ENCODE measurements around the gene C1QTNF8.
"Not testable (repeated sequence)": the region's sequence is repeated elsewhere in the genome, so short reads cannot be mapped to it uniquely, and the experiment has no call there.

C1QTNF8 gene

GRCh38 chr16:1092685-1093283 lies 3.3 kb downstream of the C1QTNF8 start:
- not testable (repeated sequence) for DNase-seq

- no peak for DNase-seq
These were observed 4.0 kb downstream of the C1QTNF8 start for GRCh38 chr16:1091992-1092552.

- no peak for DNase-seq
These were observed 5.1 kb downstream of the C1QTNF8 start for GRCh38 chr16:1090620-1091587.

- DNase-seq = no peak
These were observed 6.0 kb downstream of the C1QTNF8 start for GRCh38 chr16:1089822-1090619.

GRCh38 chr16:1089439-1089821 lies 6.6 kb downstream of the C1QTNF8 start:
- DNase-seq = no peak

GRCh38 chr16:1088295-1089170 lies 7.5 kb downstream of the C1QTNF8 start:
- no peak for DNase-seq

GRCh38 chr16:1086443-1086842 lies 9.6 kb downstream of the C1QTNF8 start:
- not testable (repeated sequence) for DNase-seq

- DNase-seq = no peak
These were observed 11.1 kb downstream of the C1QTNF8 start for GRCh38 chr16:1084971-1085370.

- DNase-seq = no peak
These were observed 12.9 kb downstream of the C1QTNF8 start for GRCh38 chr16:1082952-1083675.

GRCh38 chr16:1082266-1082951 lies 13.6 kb downstream of the C1QTNF8 start:
- DNase-seq = no peak

GRCh38 chr16:1081734-1082265 lies 14.2 kb downstream of the C1QTNF8 start:
- DNase-seq = no peak

- no peak for DNase-seq
These were observed 15.0 kb downstream of the C1QTNF8 start for GRCh38 chr16:1080801-1081733.

GRCh38 chr16:1079786-1080525 lies 16.1 kb downstream of the C1QTNF8 start:
- no peak for DNase-seq

- DNase-seq = no peak
These were observed 16.7 kb downstream of the C1QTNF8 start for GRCh38 chr16:1079341-1079740.

GRCh38 chr16:1078579-1079021 lies 17.4 kb downstream of the C1QTNF8 start:
- DNase-seq = no peak

GRCh38 chr16:1077877-1078578 lies 18.0 kb downstream of the C1QTNF8 start:
- DNase-seq = no peak

GRCh38 chr16:1076801-1077576 lies 19.1 kb downstream of the C1QTNF8 start:
- DNase-seq = no peak
